Measurements from ENCODE around the gene ACKR3. TPM values are rescaled to one million over a fixed set of nuclear protein-coding genes. Genes with fewer than 3 reads are reported as not detected.

Gene ACKR3
- total RNA-seq, 2 experiments from 2014 or later = 0.61 to 0.74 TPM

DNA sequence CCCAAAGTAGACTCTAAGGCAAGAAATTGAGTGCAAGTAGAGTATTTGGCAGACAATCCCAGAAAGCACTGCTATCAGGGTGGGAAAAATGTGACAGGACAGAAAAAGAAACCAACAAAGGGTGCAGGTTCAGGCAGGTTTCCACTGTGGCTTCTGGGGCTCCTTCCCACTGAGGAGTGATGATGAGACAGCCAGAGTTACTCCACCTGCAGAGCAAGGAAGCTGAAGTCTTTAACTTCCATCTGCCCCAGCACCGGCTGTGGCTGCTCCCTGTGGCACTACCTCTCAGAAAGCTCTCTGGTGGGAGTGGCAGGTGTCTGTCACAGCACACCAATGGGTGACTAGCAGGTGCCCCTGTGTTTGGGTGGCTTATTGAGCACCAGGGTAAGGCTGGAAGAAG is 37.6 kb upstream of the ACKR3 start:
- H3K9me3 Mint-ChIP-seq = no peaks in the 10 kb centered on the region
- H3K4me1 Mint-ChIP-seq (ENCODE audit: low read depth) = peaks cover 16% of the 10 kb centered on the region
- H3K27ac ChIP-seq (ENCODE audit: low read depth in 1 of 2, low read length in 2 of 2) = no peak overlapping the region
- H3K4me3 Mint-ChIP-seq = no peak overlapping the region
- peaks cover 2% of the 10 kb centered on the region for H3K36me3 Mint-ChIP-seq (ENCODE audit: low read depth)
- H3K4me3 ChIP-seq (ENCODE audit: low read length) = no peak overlapping the region
- H3K27me3 Mint-ChIP-seq = no peaks in the 10 kb centered on the region
- H3K9me3 ChIP-seq (ENCODE audit: control insufficient read depth in 1 of 2, insufficient read depth in 1 of 2, low read length in 2 of 2) = no peaks in the 10 kb centered on the region
- no peaks in the 10 kb centered on the region for H3K27me3 ChIP-seq (ENCODE audit: control insufficient read depth in 1 of 2, insufficient read depth in 2 of 2, low read length in 2 of 2)
- no peaks in the 10 kb centered on the region for H3K36me3 ChIP-seq (ENCODE audit: insufficient read depth, low read length)
- H3K27ac Mint-ChIP-seq = no peak overlapping the region
- DNase-seq (no peak), ATAC-seq (ENCODE audit: poor library complexity) (no peak)
- CTCF ChIA-PET = no interaction called here
- intact Hi-C loops (cut with DNase I, micrococcal nuclease) = no loop called here
- TF ChIP-seq, protein P1, sequence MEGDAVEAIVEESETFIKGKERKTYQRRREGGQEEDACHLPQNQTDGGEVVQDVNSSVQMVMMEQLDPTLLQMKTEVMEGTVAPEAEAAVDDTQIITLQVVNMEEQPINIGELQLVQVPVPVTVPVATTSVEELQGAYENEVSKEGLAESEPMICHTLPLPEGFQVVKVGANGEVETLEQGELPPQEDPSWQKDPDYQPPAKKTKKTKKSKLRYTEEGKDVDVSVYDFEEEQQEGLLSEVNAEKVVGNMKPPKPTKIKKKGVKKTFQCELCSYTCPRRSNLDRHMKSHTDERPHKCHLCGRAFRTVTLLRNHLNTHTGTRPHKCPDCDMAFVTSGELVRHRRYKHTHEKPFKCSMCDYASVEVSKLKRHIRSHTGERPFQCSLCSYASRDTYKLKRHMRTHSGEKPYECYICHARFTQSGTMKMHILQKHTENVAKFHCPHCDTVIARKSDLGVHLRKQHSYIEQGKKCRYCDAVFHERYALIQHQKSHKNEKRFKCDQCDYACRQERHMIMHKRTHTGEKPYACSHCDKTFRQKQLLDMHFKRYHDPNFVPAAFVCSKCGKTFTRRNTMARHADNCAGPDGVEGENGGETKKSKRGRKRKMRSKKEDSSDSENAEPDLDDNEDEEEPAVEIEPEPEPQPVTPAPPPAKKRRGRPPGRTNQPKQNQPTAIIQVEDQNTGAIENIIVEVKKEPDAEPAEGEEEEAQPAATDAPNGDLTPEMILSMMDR (IDR thresholded peaks at IDR 0.05) = no peak
- POLR2A ChIA-PET = no interaction called here
- H3K4me1 ChIP-seq (ENCODE audit: insufficient read depth, low read length) = peaks cover 20% of the 10 kb centered on the region

DNA sequence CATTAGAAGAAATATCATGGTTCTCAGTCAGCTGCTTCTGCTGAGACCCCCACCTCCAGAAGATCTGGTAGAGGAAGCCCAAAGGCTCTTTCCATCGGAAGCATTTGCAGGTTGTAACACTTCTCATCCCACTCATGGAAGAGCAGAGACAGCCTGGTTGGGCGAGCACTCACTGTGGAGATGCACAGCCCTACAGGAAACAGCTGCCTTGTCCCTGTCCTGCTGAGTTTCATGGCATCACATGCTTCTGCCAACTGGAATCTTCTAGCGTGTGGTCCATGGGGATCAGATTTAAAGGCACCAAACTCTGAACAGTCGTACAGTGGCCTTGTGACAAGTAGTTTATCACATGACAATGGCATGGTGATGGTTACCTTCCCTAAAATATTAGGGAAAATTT is 36.3 kb upstream of the ACKR3 start:
- intact Hi-C loops (cut with DNase I, micrococcal nuclease) = no loop called here
- no peaks in the 10 kb centered on the region for H3K9me3 ChIP-seq (ENCODE audit: control insufficient read depth in 1 of 2, insufficient read depth in 1 of 2, low read length in 2 of 2)
- no peaks in the 10 kb centered on the region for H3K27me3 ChIP-seq (ENCODE audit: control insufficient read depth in 1 of 2, insufficient read depth in 2 of 2, low read length in 2 of 2)
- TF ChIP-seq, protein P1 (IDR thresholded peaks at IDR 0.05) = no peak
- peaks cover 24% of the 10 kb centered on the region for H3K4me1 ChIP-seq (ENCODE audit: insufficient read depth, low read length)
- DNase-seq (no peak), ATAC-seq (ENCODE audit: poor library complexity) (no peak)
- H3K4me3 ChIP-seq (ENCODE audit: low read length) = no peak overlapping the region
- Mint-ChIP-seq H3K4me3 (no peak overlapping the region), H3K36me3 (ENCODE audit: low read depth) (peaks cover 16% of the 10 kb centered on the region), H3K9me3 (no peaks in the 10 kb centered on the region), H3K27ac (no peak overlapping the region), H3K4me1 (ENCODE audit: low read depth) (peaks cover 20% of the 10 kb centered on the region), H3K27me3 (no peaks in the 10 kb centered on the region)
- H3K36me3 ChIP-seq (ENCODE audit: insufficient read depth, low read length) = no peaks in the 10 kb centered on the region
- H3K27ac ChIP-seq (ENCODE audit: low read depth in 1 of 2, low read length in 2 of 2) = no peak overlapping the region
- ChIA-PET CTCF (no interaction called here), POLR2A (no interaction called here)

DNA sequence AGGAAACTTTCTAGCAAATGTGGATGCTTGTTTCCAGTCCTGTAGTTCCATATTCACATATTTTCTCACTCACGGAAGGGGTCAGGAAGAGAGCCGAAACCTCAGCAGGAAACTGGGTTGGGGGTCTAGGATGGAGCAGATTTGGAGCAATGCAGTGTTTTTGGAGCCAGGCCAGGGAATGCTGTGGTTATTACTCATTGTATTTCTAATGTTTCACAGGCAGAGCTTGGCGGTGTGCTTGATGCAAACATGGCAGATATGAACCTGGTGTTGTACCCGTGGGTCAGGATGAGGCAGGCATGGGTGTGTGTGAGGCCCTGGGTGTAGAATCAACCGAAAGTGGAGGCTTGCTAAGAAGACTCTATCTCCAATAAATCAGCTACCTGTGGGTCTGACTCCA is 34.6 kb upstream of the ACKR3 start:
- ChIA-PET POLR2A (interaction anchor here (3.6 kb wide), 1 partner anchor 11 kb away, joined by 33 read pairs; no protein-coding TSS in a partner anchor), CTCF (interaction anchor here (0.9 kb wide), 1 partner anchor 36 kb away, joined by 3 read pairs; no protein-coding TSS in a partner anchor)
- intact Hi-C loops (cut with DNase I, micrococcal nuclease) = no loop called here
- H3K36me3 Mint-ChIP-seq (ENCODE audit: low read depth) = peaks cover 27% of the 10 kb centered on the region
- ATAC-seq (ENCODE audit: poor library complexity) (no peak), DNase-seq (no peak)
- Histone ChIP-seq H3K4me1 (ENCODE audit: insufficient read depth, low read length) (peaks cover 32% of the 10 kb centered on the region), H3K27me3 (ENCODE audit: control insufficient read depth in 1 of 2, insufficient read depth in 2 of 2, low read length in 2 of 2) (no peaks in the 10 kb centered on the region), H3K4me3 (ENCODE audit: low read length) (no peak overlapping the region), H3K36me3 (ENCODE audit: insufficient read depth, low read length) (no peaks in the 10 kb centered on the region), H3K9me3 (ENCODE audit: control insufficient read depth in 1 of 2, insufficient read depth in 1 of 2, low read length in 2 of 2) (no peaks in the 10 kb centered on the region), H3K27ac (ENCODE audit: low read depth in 1 of 2, low read length in 2 of 2) (no peak overlapping the region)
- no peaks in the 10 kb centered on the region for H3K27me3 Mint-ChIP-seq
- no peaks in the 10 kb centered on the region for H3K9me3 Mint-ChIP-seq
- TF ChIP-seq, protein P1 (IDR thresholded peaks at IDR 0.05) = no peak
- H3K27ac Mint-ChIP-seq = no peak overlapping the region
- peak overlapping the region; percentile 52 for H3K4me3 Mint-ChIP-seq
- H3K4me1 Mint-ChIP-seq (ENCODE audit: low read depth) = peaks cover 34% of the 10 kb centered on the region
